Dedifferentiated amniotic fluid mesenchymal stem cell (primary cell): ENCODE measurements around the gene PPM1N.
A peak's percentile ranks its signal among the peaks of the same experiment; 100 is the strongest.

Source experiments
- DNase-seq: peaks from one replicate; pipeline ENCODE4 v3.0.0-alpha.2; 2016; ENCODE audit errors: extremely low spot score

The PPM1N gene

GRCh38 chr19:45492137-45492626 lies 6.1 kb upstream of the PPM1N start:
- no peak for DNase-seq

- DNase-seq = peak; percentile 43
These were observed 5.4 kb upstream of the PPM1N start for GRCh38 chr19:45492627-45493470.

DNA sequence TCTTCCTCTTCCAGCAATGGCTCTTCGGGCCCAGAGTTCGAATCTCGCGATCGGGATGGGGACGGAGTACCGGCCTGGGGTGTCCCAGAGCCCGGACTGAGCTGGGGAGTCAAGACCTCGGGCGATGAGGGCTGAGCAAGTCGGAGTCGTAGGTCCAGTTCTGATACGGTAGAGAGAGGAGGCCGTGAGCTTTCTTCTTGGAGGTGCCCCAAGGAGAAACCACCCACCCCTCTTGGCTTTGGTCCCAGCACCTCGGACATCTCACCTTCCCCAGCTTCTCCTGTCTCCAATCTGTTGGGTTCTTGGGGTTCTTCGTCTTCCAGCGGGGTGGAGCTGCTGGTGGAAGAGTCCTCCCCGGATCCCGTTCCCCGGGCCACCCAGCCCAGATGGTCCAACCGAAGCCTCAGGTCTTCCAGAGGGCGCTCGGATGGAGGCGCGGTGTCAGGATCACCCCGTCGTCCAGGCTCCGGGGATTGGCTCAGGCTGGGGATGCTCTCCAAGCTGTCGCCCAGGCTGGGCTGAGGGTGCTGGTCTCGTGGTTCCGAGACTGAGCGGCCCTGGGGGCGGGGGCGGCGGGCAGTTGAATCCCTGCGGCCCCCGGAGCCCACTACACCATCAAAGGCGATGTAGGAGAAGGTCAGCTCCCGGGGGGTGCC lies 3.9 kb upstream of the PPM1N start:
- DNase-seq = no peak

DNA sequence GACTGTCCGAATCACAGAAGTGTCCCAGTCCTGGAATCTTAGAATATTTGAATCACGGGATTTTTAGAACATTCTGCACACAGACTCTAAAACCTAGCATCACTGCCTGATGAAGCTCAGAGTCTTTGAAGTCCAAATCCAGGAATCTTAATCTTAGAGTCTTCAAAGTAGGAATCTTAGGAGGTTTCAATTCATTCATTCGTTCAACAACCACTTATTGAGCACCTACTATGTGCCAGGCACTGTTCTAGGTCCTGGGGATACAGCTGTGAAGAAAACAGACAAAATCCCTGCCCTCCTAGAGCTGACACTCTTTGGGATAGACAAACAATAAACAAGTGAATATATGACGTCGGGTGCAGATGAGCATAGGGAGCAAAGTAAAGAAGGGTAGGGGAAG lies 3.1 kb upstream of the PPM1N start:
- DNase-seq = no peak

- DNase-seq = no peak
These were observed 1.8 kb upstream of the PPM1N start for GRCh38 chr19:45496349-45496953.

DNA sequence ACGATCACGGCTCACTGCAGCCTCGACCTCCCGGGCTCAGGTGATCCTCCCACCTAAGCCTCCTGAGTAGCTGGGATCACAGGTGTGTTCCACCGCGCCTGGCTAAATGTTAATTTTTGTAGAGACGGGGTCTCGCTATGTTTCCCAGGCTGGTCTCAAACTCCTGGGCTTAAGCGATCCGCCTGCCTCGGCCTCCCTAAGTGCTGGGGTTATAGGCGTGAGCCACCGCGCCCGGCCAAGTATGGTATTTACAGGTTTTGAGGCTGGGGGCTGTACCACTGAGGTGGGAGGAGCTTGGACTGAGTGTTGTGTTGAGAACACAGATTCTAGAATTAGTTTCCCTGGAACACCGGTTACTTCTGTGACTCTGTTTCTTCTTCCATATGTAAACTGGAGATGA lies 452 bp upstream of the PPM1N start:
- DNase-seq = no peak

GRCh38 chr19:45499196-45500180 lies 1.2 kb downstream of the PPM1N start:
- DNase-seq = no peak

- DNase-seq = no peak
These were observed 2.9 kb downstream of the PPM1N start for GRCh38 chr19:45500918-45501729.

DNA sequence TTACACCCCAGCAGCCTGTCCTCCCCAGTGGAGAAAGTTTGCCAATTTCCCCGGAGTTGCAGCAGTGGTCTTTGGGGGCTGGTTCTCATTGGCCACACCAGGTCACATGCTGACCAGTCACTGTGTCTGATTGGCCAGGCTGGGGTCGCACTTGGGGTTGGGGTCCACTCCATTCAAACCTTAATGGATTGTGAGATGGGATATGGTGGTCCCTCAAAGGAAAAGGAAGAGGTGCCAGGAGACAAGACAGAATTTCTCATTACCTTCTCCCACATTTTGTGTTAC lies 3.4 kb downstream of the PPM1N start:
- no peak for DNase-seq

GRCh38 chr19:45502111-45502510 lies 3.9 kb downstream of the PPM1N start:
- DNase-seq = no peak

DNA sequence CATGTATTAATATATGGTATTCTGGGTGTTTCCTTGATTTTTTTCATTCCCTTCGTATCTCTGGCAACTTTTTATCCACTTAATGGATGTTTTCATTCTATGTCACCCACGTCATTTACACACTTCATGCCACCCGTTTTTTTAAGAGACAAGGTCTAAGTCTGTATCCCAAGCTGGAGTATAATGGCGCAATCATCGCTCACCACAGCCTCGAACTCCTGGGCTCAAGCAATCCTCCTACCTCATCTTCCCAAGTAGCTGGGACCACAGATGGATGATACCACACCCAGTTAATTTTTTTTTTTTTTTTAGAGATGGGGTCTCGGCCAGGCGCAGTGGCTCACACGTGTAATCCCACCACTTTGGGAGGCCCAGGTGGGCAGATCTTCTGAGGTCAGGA lies 5.7 kb downstream of the PPM1N start:
- no peak for DNase-seq

GRCh38 chr19:45505151-45505995 lies 7.1 kb downstream of the PPM1N start:
- no peak for DNase-seq

DNA sequence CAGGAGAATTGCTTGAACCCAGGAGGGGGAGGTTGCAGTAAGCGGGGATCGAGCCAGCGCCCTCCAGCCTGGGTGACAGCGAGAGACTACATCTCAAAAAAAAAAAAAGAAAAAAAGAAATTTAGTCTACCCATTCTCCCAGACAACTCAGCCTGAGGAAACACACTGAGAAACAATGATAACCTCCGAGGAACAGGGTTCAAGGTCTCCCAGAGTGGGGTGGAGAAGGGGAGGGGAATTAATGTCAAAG lies 7.7 kb downstream of the PPM1N start:
- DNase-seq = no peak

GRCh38 chr19:45506246-45506988 lies 8.2 kb downstream of the PPM1N start:
- DNase-seq = peak; percentile 83

DNA sequence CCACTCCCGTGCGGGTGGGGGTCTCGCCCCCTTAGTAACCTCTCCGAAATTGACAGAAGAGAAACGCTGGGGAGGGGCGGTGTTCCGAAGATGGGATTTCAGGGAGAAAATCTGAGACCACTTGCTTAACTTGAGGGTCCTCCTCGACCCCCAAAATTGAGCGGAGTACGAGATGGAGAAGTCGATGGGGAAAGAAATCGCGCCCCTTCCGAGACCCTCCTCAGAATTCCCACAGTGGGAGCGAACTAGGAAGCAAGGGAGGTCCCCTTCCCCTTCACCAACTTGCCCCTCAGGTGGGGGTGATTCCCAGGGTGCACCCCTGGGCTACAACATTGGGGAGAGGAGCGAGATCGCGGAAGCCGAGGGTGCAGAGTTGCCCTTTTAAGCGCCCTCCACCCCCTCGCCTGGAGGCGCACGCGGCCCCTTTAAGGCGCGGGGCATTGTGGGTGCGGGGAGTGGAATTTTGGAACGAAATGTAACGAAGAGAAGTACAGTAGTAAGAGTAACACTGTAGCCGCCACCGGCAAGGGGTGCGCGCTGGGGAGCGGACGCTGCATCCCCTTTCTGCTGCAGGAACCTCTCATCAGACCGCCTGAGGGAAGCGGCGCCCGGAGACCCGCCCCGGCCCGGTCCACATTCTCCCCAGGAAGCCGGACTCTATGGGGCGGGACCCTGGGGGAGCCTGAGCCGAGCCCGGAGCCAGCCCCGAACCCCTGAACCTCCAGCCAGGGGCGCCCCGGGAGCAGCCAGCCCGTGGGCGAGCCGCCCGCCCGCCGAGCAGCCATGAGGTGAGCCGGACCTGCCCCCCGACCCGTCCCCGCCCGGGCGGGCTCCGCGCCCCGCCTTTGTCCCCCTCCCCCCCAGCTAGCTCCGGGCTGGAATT lies 9.0 kb downstream of the PPM1N start, which contains the start of gene VASP:
Gene VASP (plus strand): TSS at position 491 of the 883 bp plus-strand sequence. CDS start 293 bp downstream, at position 784.
- peak; percentile 69 for DNase-seq

- no peak for DNase-seq
These were observed 9.7 kb downstream of the PPM1N start for GRCh38 chr19:45507872-45508416.

GRCh38 chr19:45508417-45508860 lies 10.2 kb downstream of the PPM1N start:
- DNase-seq = no peak
